ENCODE measurements around the gene KIAA1958. TPM values are rescaled to one million over a fixed set of nuclear protein-coding genes. Genes with fewer than 3 reads are reported as not detected.

The KIAA1958 gene
- total and polyA plus RNA-seq, 9 donors, result 5.7 to 40.3 (median 24.1) TPM

- H3K27ac ChIP-seq, result no peak overlapping the region
- 19 to 21% (median 19%) methylated on average over 2 of the region's 2 CpGs for WGBS, 3 donors
These were observed 39.3 kb upstream of the KIAA1958 start for GRCh38 chr9:112447283-112447761.

GRCh38 chr9:112462855-112463254, 23.8 kb upstream of the KIAA1958 start:
- H3K27ac ChIP-seq, result no peak overlapping the region
- TF ChIP-seq POLR2A (IDR thresholded peaks at IDR 0.05) (no peak), EP300 (IDR thresholded peaks at IDR 0.05) (no peak), CTCF (IDR thresholded peaks at IDR 0.05) (no peak)
- no peaks in the 10 kb centered on the region for H3K36me3 ChIP-seq
- no peak for DNase-seq
- no peaks in the 10 kb centered on the region for H3K9me3 ChIP-seq
- H3K27me3 ChIP-seq, result no peaks in the 10 kb centered on the region
- H3K4me1 ChIP-seq (ENCODE audit: insufficient read depth), result peaks cover 2% of the 10 kb centered on the region
- no peak overlapping the region for H3K4me3 ChIP-seq
- WGBS, 3 donors, result 99 to 100% (median 100%) methylated on average over 1 of the region's 1 CpG
- intact Hi-C loops (cut with DNase I), result no loop called here

More at GRCh38 chr9:112447283-112447761, 39.3 kb upstream of the KIAA1958 start:
- intact Hi-C loops (cut with DNase I), result no loop called here
- Histone ChIP-seq H3K4me3 (no peak overlapping the region), H3K27me3 (no peaks in the 10 kb centered on the region), H3K9me3 (no peaks in the 10 kb centered on the region), H3K36me3 (no peaks in the 10 kb centered on the region), H3K4me1 (ENCODE audit: insufficient read depth) (no peaks in the 10 kb centered on the region)
- TF ChIP-seq EP300 (IDR thresholded peaks at IDR 0.05) (no peak), CTCF (IDR thresholded peaks at IDR 0.05) (no peak), POLR2A (IDR thresholded peaks at IDR 0.05) (no peak)
- DNase-seq, result no peak

GRCh38 chr9:112465352-112465751, 21.3 kb upstream of the KIAA1958 start:
- Histone ChIP-seq H3K36me3 (no peaks in the 10 kb centered on the region), H3K4me1 (ENCODE audit: insufficient read depth) (peaks cover 2% of the 10 kb centered on the region), H3K27ac (no peak overlapping the region), H3K27me3 (no peaks in the 10 kb centered on the region), H3K9me3 (no peaks in the 10 kb centered on the region), H3K4me3 (no peak overlapping the region)
- intact Hi-C loops (cut with DNase I), result no loop called here
- DNase-seq, result no peak
- TF ChIP-seq EP300 (IDR thresholded peaks at IDR 0.05) (no peak), POLR2A (IDR thresholded peaks at IDR 0.05) (no peak), CTCF (IDR thresholded peaks at IDR 0.05) (no peak)
- WGBS, 3 donors, result 94 to 95% (median 95%) methylated on average over 4 of the region's 4 CpGs

- no peaks in the 10 kb centered on the region for H3K36me3 ChIP-seq
- H3K4me1 ChIP-seq (ENCODE audit: insufficient read depth), result no peaks in the 10 kb centered on the region
- intact Hi-C loops (cut with DNase I), result no loop called here
- no peak overlapping the region for H3K4me3 ChIP-seq
- H3K27ac ChIP-seq, result no peak overlapping the region
- WGBS, 3 donors, result 82 to 90% (median 90%) methylated on average over 3 of the region's 3 CpGs
- H3K27me3 ChIP-seq, result no peaks in the 10 kb centered on the region
- no peaks in the 10 kb centered on the region for H3K9me3 ChIP-seq
- DNase-seq, result no peak
- TF ChIP-seq CTCF (IDR thresholded peaks at IDR 0.05) (no peak), EP300 (IDR thresholded peaks at IDR 0.05) (no peak), POLR2A (IDR thresholded peaks at IDR 0.05) (no peak)
These were observed 13.6 kb upstream of the KIAA1958 start for GRCh38 chr9:112472996-112473395.
